ENCODE data around the gene ARMC12. TPM values are rescaled to one million over a fixed set of nuclear protein-coding genes. Genes with fewer than 3 reads are reported as not detected.

ARMC12 gene
- total RNA-seq, 3 donors from 2014 or later (not counting 1 experiment from before 2014, with no cell fraction given), result 0.59 to 1.5 (median 0.64) TPM

GRCh38 chr6:35795453-35796071, 58.7 kb downstream of the ARMC12 start:
- H3K9me3 ChIP-seq (ENCODE audit: control insufficient read depth, insufficient read depth, low read length), result no peaks in the 10 kb centered on the region
- H3K4me3 Mint-ChIP-seq, result no peak overlapping the region
- WGBS (ENCODE audit: insufficient coverage), result 90% methylated on average over 10 of the region's 11 CpGs
- intact Hi-C loops (cut with micrococcal nuclease), result no loop called here
- H3K9me3 Mint-ChIP-seq, result no peaks in the 10 kb centered on the region
- peaks cover 14% of the 10 kb centered on the region in 2 donors for H3K27me3 Mint-ChIP-seq (ENCODE audit: low read depth in 2 of 2)
- no peak overlapping the region for H3K4me3 ChIP-seq (ENCODE audit: low read length)
- H3K4me1 Mint-ChIP-seq, result no peaks in the 10 kb centered on the region
- ATAC-seq, result no peak
- H3K36me3 ChIP-seq (ENCODE audit: control insufficient read depth, insufficient read depth, low read length), result no peaks in the 10 kb centered on the region
- H3K27ac ChIP-seq (ENCODE audit: low read length), result no peak overlapping the region
- H3K27me3 ChIP-seq (ENCODE audit: control insufficient read depth, insufficient read depth, low read length), result no peaks in the 10 kb centered on the region
- TF ChIP-seq, protein P1, sequence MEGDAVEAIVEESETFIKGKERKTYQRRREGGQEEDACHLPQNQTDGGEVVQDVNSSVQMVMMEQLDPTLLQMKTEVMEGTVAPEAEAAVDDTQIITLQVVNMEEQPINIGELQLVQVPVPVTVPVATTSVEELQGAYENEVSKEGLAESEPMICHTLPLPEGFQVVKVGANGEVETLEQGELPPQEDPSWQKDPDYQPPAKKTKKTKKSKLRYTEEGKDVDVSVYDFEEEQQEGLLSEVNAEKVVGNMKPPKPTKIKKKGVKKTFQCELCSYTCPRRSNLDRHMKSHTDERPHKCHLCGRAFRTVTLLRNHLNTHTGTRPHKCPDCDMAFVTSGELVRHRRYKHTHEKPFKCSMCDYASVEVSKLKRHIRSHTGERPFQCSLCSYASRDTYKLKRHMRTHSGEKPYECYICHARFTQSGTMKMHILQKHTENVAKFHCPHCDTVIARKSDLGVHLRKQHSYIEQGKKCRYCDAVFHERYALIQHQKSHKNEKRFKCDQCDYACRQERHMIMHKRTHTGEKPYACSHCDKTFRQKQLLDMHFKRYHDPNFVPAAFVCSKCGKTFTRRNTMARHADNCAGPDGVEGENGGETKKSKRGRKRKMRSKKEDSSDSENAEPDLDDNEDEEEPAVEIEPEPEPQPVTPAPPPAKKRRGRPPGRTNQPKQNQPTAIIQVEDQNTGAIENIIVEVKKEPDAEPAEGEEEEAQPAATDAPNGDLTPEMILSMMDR (IDR thresholded peaks at IDR 0.05), result no peak
- H3K27ac Mint-ChIP-seq, result no peak overlapping the region
- no peaks in the 10 kb centered on the region for H3K36me3 Mint-ChIP-seq
- no peak for DNase-seq
- H3K4me1 ChIP-seq (ENCODE audit: control insufficient read depth, insufficient read depth, low read length), result no peaks in the 10 kb centered on the region

- Mint-ChIP-seq H3K36me3 (no peaks in the 10 kb centered on the region), H3K4me1 (no peaks in the 10 kb centered on the region), H3K27ac (no peak overlapping the region), H3K9me3 (no peaks in the 10 kb centered on the region), H3K4me3 (no peak overlapping the region), H3K27me3 (ENCODE audit: low read depth in 2 of 2) (peaks cover 13 to 14% of the 10 kb centered on the region in 2 donors)
- DNase-seq (no peak), ATAC-seq (no peak)
- TF ChIP-seq, protein P1 (IDR thresholded peaks at IDR 0.05), result no peak
- intact Hi-C loops (cut with micrococcal nuclease), result no loop called here
- 75% methylated on average over 4 of the region's 4 CpGs for WGBS (ENCODE audit: insufficient coverage)
- Histone ChIP-seq H3K4me1 (ENCODE audit: control insufficient read depth, insufficient read depth, low read length) (no peaks in the 10 kb centered on the region), H3K9me3 (ENCODE audit: control insufficient read depth, insufficient read depth, low read length) (no peaks in the 10 kb centered on the region), H3K36me3 (ENCODE audit: control insufficient read depth, insufficient read depth, low read length) (no peaks in the 10 kb centered on the region), H3K27me3 (ENCODE audit: control insufficient read depth, insufficient read depth, low read length) (no peaks in the 10 kb centered on the region), H3K4me3 (ENCODE audit: low read length) (no peak overlapping the region), H3K27ac (ENCODE audit: low read length) (no peak overlapping the region)
Observed at GRCh38 chr6:35796236-35796635, 59.4 kb downstream of the ARMC12 start.

DNA sequence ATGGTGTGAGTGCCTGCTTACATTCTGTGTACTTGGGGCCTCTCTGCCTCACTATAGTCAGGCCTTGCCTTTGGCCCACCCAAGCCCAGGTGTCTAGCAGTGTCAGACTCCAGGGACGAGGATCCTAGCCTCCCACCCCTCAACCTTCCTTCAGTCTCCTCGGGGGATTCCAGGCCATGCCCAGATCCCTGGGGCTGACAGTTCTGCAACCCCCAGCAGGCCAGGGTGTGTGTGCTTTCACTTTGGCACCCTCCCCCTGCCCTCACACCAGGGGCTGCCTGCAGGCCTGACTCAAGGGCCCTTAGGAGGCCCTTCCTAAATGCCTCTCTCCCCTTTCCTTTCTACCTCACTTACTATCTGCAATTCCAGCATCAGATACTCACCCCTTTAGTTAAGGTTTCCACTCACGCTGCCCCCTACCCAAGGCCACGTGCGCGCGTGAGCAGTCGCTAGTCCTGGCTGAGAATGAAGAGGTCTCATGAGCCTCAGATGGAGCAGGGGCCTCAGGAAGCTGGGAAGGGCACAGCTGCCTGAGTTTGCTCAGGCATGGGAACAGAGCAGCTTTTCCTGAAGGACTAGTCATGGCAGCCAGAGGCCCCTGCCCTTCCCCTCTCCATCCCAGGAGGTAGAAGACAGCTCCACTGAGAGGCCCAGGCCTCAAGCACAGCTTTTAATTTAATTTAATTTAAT, 61.1 kb downstream of the ARMC12 start:
- Histone ChIP-seq H3K9me3 (ENCODE audit: control insufficient read depth, insufficient read depth, low read length) (no peaks in the 10 kb centered on the region), H3K4me3 (ENCODE audit: low read length) (no peak overlapping the region), H3K36me3 (ENCODE audit: control insufficient read depth, insufficient read depth, low read length) (no peaks in the 10 kb centered on the region), H3K27me3 (ENCODE audit: control insufficient read depth, insufficient read depth, low read length) (no peaks in the 10 kb centered on the region), H3K4me1 (ENCODE audit: control insufficient read depth, insufficient read depth, low read length) (no peaks in the 10 kb centered on the region), H3K27ac (ENCODE audit: low read length) (no peak overlapping the region)
- Mint-ChIP-seq H3K27me3 (ENCODE audit: low read depth in 2 of 2) (peaks cover 11 to 13% of the 10 kb centered on the region in 2 donors), H3K4me1 (no peaks in the 10 kb centered on the region), H3K27ac (no peak overlapping the region), H3K9me3 (no peaks in the 10 kb centered on the region), H3K4me3 (no peak overlapping the region), H3K36me3 (no peaks in the 10 kb centered on the region)
- no peak for DNase-seq
- ATAC-seq, result no peak
- WGBS (ENCODE audit: insufficient coverage), result 91% methylated on average over 8 of the region's 8 CpGs
- intact Hi-C loops (cut with micrococcal nuclease), result loop anchor here (1.0 kb wide), 1 partner anchor 11 kb away; no protein-coding TSS in a partner anchor
- TF ChIP-seq, protein P1 (IDR thresholded peaks at IDR 0.05), result no peak

Other genes with a start within 250 kb of the ARMC12 start
- under 1 TPM in 1 of 3 donors, not detected in 2; 0.39 TPM for gene TEAD3, start 240.0 kb upstream of the ARMC12 start, total RNA-seq
- gene TULP1, start 224.1 kb upstream of the ARMC12 start, total RNA-seq, result not detected
- 10 to 100 TPM; 15.5 to 30.2 (median 27.3) TPM for gene FKBP5, start 48.1 kb upstream of the ARMC12 start, total RNA-seq
- gene CLPSL2, start 39.6 kb downstream of the ARMC12 start, total RNA-seq, result not detected
- gene CLPSL1, start 44.0 kb downstream of the ARMC12 start, total RNA-seq, result not detected
- not detected for gene CLPS, start 60.3 kb downstream of the ARMC12 start, total RNA-seq
- not detected for gene LHFPL5, start 68.3 kb downstream of the ARMC12 start, total RNA-seq
- gene SRPK1, start 184.1 kb downstream of the ARMC12 start, total RNA-seq, result 10 to 100 TPM; 38.6 to 63.8 (median 43.2) TPM